HG03280 (cell line): ENCODE results near the gene GNPTG.

Experiments
- ATAC-seq: cut with Tn5 transposase; IDR thresholded peaks from one replicate; pipeline ENCODE4 v1.9.1; 2021; ENCODE audit warnings: mild to moderate bottlenecking, moderate library complexity; ENCODE audit not compliant: unreplicated experiment

GNPTG gene

GRCh38 chr16:1367486-1368174 is 15.9 kb downstream of the GNPTG start:
- no peak for ATAC-seq

- no peak for ATAC-seq
These were observed 19.6 kb downstream of the GNPTG start for GRCh38 chr16:1371054-1371978.

- ATAC-seq = no peak
These were observed 20.7 kb downstream of the GNPTG start for GRCh38 chr16:1372292-1372950.

GRCh38 chr16:1374418-1375297 is 22.9 kb downstream of the GNPTG start:
- no peak for ATAC-seq

- no peak for ATAC-seq
These were observed 23.5 kb downstream of the GNPTG start for GRCh38 chr16:1375298-1375640.

- ATAC-seq = no peak
These were observed 24.1 kb downstream of the GNPTG start for GRCh38 chr16:1375741-1376410.

- ATAC-seq = no peak
These were observed 25.8 kb downstream of the GNPTG start for GRCh38 chr16:1377406-1378010.

GRCh38 chr16:1378087-1378803 is 26.5 kb downstream of the GNPTG start:
- no peak for ATAC-seq

- peak; percentile 38 for ATAC-seq
These were observed 27.1 kb downstream of the GNPTG start for GRCh38 chr16:1378804-1379303.

- ATAC-seq = peak; percentile 60
These were observed 27.8 kb downstream of the GNPTG start for GRCh38 chr16:1379304-1380076.

- no peak for ATAC-seq
These were observed 28.5 kb downstream of the GNPTG start for GRCh38 chr16:1380195-1380594.

- ATAC-seq = no peak
These were observed 30.1 kb downstream of the GNPTG start for GRCh38 chr16:1381612-1382406.

GRCh38 chr16:1383556-1383955 is 31.8 kb downstream of the GNPTG start:
- no peak for ATAC-seq

GRCh38 chr16:1385232-1385631 is 33.5 kb downstream of the GNPTG start:
- no peak for ATAC-seq

GRCh38 chr16:1387331-1387730 is 35.6 kb downstream of the GNPTG start:
- ATAC-seq = no peak

- ATAC-seq = no peak
These were observed 38.0 kb downstream of the GNPTG start for GRCh38 chr16:1389762-1390161.

GRCh38 chr16:1390239-1390779 is 38.6 kb downstream of the GNPTG start:
- no peak for ATAC-seq
